OCI-LY7 (cell line): ENCODE data around the gene GMEB2. TPM values are rescaled to one million over a fixed set of nuclear protein-coding genes. Genes with fewer than 3 reads are reported as not detected.

ENCODE experiments used
- BruUV-seq: library from RNA; stranded (reverse); fragments of 400-500 nt; replicated peaks from 2 replicates; lab custom pipeline; 2021; lab: Mats Ljungman, UMichigan
- CTCF ChIA-PET: fragments of 300-600 bp; sonication (Branson Sonifier 250); formaldehyde crosslinking; loops from one replicate; lab custom pipeline; 2022; ENCODE audit warnings: antibody characterized with exemption; ENCODE audit not compliant: unreplicated experiment; lab: Charles Lee
- POLR2A ChIA-PET: fragments of 300-600 bp; sonication (Branson Sonifier 250); formaldehyde crosslinking; loops from one replicate; lab custom pipeline; 2022; ENCODE audit warnings: antibody characterized with exemption; lab: Charles Lee
- DNase-seq: peaks from one replicate; pipeline ENCODE4 v3.0.0-alpha.2; 2015; ENCODE audit warnings: low spot score
- H2AFZ ChIP-seq: fragments of 200-600 bp; sonication (generic), shearing (Covaris generic); 2 replicates; pipeline ENCODE4 v1.6.1; 2014; ENCODE audit warnings: mild to moderate bottlenecking, antibody characterized with exemption, low read length, moderate library complexity
- H3K27ac ChIP-seq: fragments of 200-600 bp; sonication (generic); 2 replicates; pipeline ENCODE4 v1.5.1; 2014; ENCODE audit warnings: mixed run types, low read depth, mild to moderate bottlenecking, moderate library complexity, low read length, inconsistent platforms; ENCODE audit not compliant: poor library complexity, severe bottlenecking
- H3K36me3 ChIP-seq: fragments of 200-600 bp; sonication (generic); 2 replicates; pipeline ENCODE4 v1.6.1; 2014; ENCODE audit warnings: mild to moderate bottlenecking, antibody characterized with exemption, low read length, moderate library complexity, mixed read lengths; ENCODE audit not compliant: insufficient read depth
- H3K4me1 ChIP-seq: fragments of 200-600 bp; sonication (generic); 2 replicates; pipeline ENCODE4 v1.5.1; 2014; ENCODE audit warnings: mild to moderate bottlenecking, low read length; ENCODE audit not compliant: insufficient read depth, poor library complexity, severe bottlenecking
- H3K4me2 ChIP-seq: fragments of 200-600 bp; sonication (generic); 2 replicates; pipeline ENCODE4 v1.6.1; 2014; ENCODE audit warnings: mild to moderate bottlenecking, low read length
- H3K4me3 ChIP-seq: fragments of 200-600 bp; sonication (generic); 2 replicates; pipeline ENCODE4 v1.5.1; 2014; ENCODE audit warnings: mild to moderate bottlenecking, low read depth, low read length; ENCODE audit not compliant: poor library complexity, severe bottlenecking
- H3K79me2 ChIP-seq: fragments of 200-600 bp; sonication (generic); 2 replicates; pipeline ENCODE4 v1.6.1; 2016; ENCODE audit warnings: low read depth, mild to moderate bottlenecking, low read length, moderate library complexity, mixed read lengths; ENCODE audit not compliant: insufficient read depth
- H3K9me2 ChIP-seq: fragments of 200-600 bp; sonication (generic); 2 replicates; pipeline ENCODE4 v1.6.1; 2016; ENCODE audit warnings: mild to moderate bottlenecking, low read length, mixed read lengths; ENCODE audit not compliant: insufficient read depth
- H3K9me3 ChIP-seq: fragments of 200-600 bp; sonication (generic); 2 replicates; pipeline ENCODE4 v1.6.1; 2014; ENCODE audit warnings: mild to moderate bottlenecking, mixed run types, low read length, mixed read lengths
- H4K20me1 ChIP-seq: fragments of 200-600 bp; sonication (generic); 2 replicates; pipeline ENCODE4 v1.6.1; 2014; ENCODE audit warnings: mild to moderate bottlenecking, antibody characterized with exemption, low read length, moderate library complexity, mixed read lengths; ENCODE audit not compliant: insufficient read depth
- EZH2phosphoT487 ChIP-seq: fragments of 200-600 bp; sonication (generic); IDR thresholded peaks from 2 replicates; pipeline ENCODE4 v1.6.1; 2018; ENCODE audit warnings: low read depth, borderline replicate concordance, mild to moderate bottlenecking, mixed run types, antibody characterized with exemption, low read length, moderate library complexity, mixed read lengths
- intact Hi-C: fragments of 100-400 bp; cut with micrococcal nuclease; formaldehyde crosslinking; loops from one replicate; pipeline ENCODE4 v1.10.0; 2022; ENCODE audit not compliant: unreplicated experiment
- total RNA-seq, 2 experiments: library from RNA; depleted of rRNA in 1 of 2; stranded (reverse); fragments of >200 nt in 1 of 2; shearing (Covaris generic) in 1 of 2; gene quantifications; 2 replicates each; pipeline ENCODE4 v1.2.3, GENCODE V29; 2014 to 2022
- TF ChIP-seq, protein P1 (sequence below): fragments of 200-600 bp; sonication (generic); conservative IDR thresholded peaks from 2 replicates; pipeline ENCODE4 v1.5.1; 2014; ENCODE audit warnings: mild to moderate bottlenecking, antibody characterized with exemption, low read length, moderate library complexity, mixed read lengths

GMEB2 gene
- total RNA-seq, 2 experiments from 2014 or later = 15.6 TPM

- TF ChIP-seq, protein P1, sequence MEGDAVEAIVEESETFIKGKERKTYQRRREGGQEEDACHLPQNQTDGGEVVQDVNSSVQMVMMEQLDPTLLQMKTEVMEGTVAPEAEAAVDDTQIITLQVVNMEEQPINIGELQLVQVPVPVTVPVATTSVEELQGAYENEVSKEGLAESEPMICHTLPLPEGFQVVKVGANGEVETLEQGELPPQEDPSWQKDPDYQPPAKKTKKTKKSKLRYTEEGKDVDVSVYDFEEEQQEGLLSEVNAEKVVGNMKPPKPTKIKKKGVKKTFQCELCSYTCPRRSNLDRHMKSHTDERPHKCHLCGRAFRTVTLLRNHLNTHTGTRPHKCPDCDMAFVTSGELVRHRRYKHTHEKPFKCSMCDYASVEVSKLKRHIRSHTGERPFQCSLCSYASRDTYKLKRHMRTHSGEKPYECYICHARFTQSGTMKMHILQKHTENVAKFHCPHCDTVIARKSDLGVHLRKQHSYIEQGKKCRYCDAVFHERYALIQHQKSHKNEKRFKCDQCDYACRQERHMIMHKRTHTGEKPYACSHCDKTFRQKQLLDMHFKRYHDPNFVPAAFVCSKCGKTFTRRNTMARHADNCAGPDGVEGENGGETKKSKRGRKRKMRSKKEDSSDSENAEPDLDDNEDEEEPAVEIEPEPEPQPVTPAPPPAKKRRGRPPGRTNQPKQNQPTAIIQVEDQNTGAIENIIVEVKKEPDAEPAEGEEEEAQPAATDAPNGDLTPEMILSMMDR = no peak
- no peak for TF ChIP-seq EZH2phosphoT487
- Histone ChIP-seq H3K4me3 (no peak overlapping the region), H3K79me2 (no peaks in the 10 kb centered on the region), H3K4me2 (no peak overlapping the region), H3K9me2 (no peaks in the 10 kb centered on the region), H3K4me1 (no peaks in the 10 kb centered on the region), H2AFZ (no peak overlapping the region), H3K27ac (no peak overlapping the region), H3K9me3 (no peaks in the 10 kb centered on the region), H4K20me1 (no peaks in the 10 kb centered on the region), H3K36me3 (peaks cover 53% of the 10 kb centered on the region)
- POLR2A ChIA-PET = no interaction called here
- BruUV-seq = no TSS peak
- no peak for DNase-seq
- CTCF ChIA-PET = no interaction called here
- intact Hi-C loops = no loop called here
Observed at GRCh38 chr20:63668351-63668750, 41.5 kb upstream of the GMEB2 start.

GRCh38 chr20:63667858-63668257 lies 41.0 kb upstream of the GMEB2 start:
- Histone ChIP-seq H3K9me3 (no peaks in the 10 kb centered on the region), H3K79me2 (no peaks in the 10 kb centered on the region), H3K9me2 (no peaks in the 10 kb centered on the region), H3K4me3 (no peak overlapping the region), H3K36me3 (peaks cover 57% of the 10 kb centered on the region), H3K4me1 (no peaks in the 10 kb centered on the region), H3K27ac (no peak overlapping the region), H2AFZ (no peak overlapping the region), H3K4me2 (no peak overlapping the region), H4K20me1 (no peaks in the 10 kb centered on the region)
- DNase-seq = no peak
- CTCF ChIA-PET = no interaction called here
- TF ChIP-seq, protein P1 = no peak
- TF ChIP-seq EZH2phosphoT487 = no peak
- no TSS peak for BruUV-seq
- POLR2A ChIA-PET = no interaction called here
- intact Hi-C loops = no loop called here

GRCh38 chr20:63665708-63666107 lies 38.8 kb upstream of the GMEB2 start:
- intact Hi-C loops = no loop called here
- H4K20me1 ChIP-seq = no peaks in the 10 kb centered on the region
- H3K9me2 ChIP-seq = no peaks in the 10 kb centered on the region
- no peaks in the 10 kb centered on the region for H3K9me3 ChIP-seq
- no peak for TF ChIP-seq EZH2phosphoT487
- TF ChIP-seq, protein P1 = no peak
- no peaks in the 10 kb centered on the region for H3K79me2 ChIP-seq
- BruUV-seq = no TSS peak
- ChIA-PET CTCF (no interaction called here), POLR2A (no interaction called here)
- no peak overlapping the region for H2AFZ ChIP-seq
- no peak overlapping the region for H3K4me2 ChIP-seq
- peaks cover 60% of the 10 kb centered on the region for H3K36me3 ChIP-seq
- no peak for DNase-seq
- H3K4me1 ChIP-seq = no peaks in the 10 kb centered on the region
- H3K27ac ChIP-seq = no peak overlapping the region
- no peak overlapping the region for H3K4me3 ChIP-seq
